ENCODE results near the gene NPW. TPM values are rescaled to one million over a fixed set of nuclear protein-coding genes. Genes with fewer than 3 reads are reported as not detected.

The NPW gene
- total and polyA plus RNA-seq, 9 of the 15 experiments (the other 6 are each of a cell fraction or from before 2014, with no cell fraction given), result 0.14 to 4.0 (median 2.6) TPM; not detected in 4

- no peak for TF ChIP-seq HEY1 (CRISPR knock-in tag; IDR thresholded peaks at IDR 0.05; ENCODE audit: borderline replicate concordance)
- TF ChIP-seq ATF4 (CRISPR knock-in tag; IDR thresholded peaks at IDR 0.05), result no peak
- TF ChIP-seq MLLT1 (IDR thresholded peaks at IDR 0.05), result no peak
- TF ChIP-seq, protein P1, sequence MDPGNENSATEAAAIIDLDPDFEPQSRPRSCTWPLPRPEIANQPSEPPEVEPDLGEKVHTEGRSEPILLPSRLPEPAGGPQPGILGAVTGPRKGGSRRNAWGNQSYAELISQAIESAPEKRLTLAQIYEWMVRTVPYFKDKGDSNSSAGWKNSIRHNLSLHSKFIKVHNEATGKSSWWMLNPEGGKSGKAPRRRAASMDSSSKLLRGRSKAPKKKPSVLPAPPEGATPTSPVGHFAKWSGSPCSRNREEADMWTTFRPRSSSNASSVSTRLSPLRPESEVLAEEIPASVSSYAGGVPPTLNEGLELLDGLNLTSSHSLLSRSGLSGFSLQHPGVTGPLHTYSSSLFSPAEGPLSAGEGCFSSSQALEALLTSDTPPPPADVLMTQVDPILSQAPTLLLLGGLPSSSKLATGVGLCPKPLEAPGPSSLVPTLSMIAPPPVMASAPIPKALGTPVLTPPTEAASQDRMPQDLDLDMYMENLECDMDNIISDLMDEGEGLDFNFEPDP (CRISPR knock-in tag; IDR thresholded peaks at IDR 0.05), result no peak
- no peak for TF ChIP-seq ZMIZ1 (IDR thresholded peaks at IDR 0.05; ENCODE audit: low read depth in 2 of 2, low read length in 2 of 2)
- no peak for TF ChIP-seq PTRF (tag; IDR thresholded peaks at IDR 0.05)
- no peak for TF ChIP-seq KLF1 (tag; IDR thresholded peaks at IDR 0.05)
- TF ChIP-seq, protein P2, sequence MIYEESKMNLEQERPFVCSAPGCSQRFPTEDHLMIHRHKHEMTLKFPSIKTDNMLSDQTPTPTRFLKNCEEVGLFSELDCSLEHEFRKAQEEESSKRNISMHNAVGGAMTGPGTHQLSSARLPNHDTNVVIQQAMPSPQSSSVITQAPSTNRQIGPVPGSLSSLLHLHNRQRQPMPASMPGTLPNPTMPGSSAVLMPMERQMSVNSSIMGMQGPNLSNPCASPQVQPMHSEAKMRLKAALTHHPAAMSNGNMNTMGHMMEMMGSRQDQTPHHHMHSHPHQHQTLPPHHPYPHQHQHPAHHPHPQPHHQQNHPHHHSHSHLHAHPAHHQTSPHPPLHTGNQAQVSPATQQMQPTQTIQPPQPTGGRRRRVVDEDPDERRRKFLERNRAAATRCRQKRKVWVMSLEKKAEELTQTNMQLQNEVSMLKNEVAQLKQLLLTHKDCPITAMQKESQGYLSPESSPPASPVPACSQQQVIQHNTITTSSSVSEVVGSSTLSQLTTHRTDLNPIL (CRISPR knock-in tag; IDR thresholded peaks at IDR 0.05), result no peak
- TF ChIP-seq MTA2 (IDR thresholded peaks at IDR 0.05; ENCODE audit: low read depth), result no peak
- TF ChIP-seq GATAD2B (IDR thresholded peaks at IDR 0.05; ENCODE audit: borderline replicate concordance), result peak; percentile 63; the same call in 1 of the 2 replicates
- TF ChIP-seq ZNF589 (CRISPR knock-in tag; IDR thresholded peaks at IDR 0.05; ENCODE audit: low read depth), result no peak
- TF ChIP-seq, protein P3, sequence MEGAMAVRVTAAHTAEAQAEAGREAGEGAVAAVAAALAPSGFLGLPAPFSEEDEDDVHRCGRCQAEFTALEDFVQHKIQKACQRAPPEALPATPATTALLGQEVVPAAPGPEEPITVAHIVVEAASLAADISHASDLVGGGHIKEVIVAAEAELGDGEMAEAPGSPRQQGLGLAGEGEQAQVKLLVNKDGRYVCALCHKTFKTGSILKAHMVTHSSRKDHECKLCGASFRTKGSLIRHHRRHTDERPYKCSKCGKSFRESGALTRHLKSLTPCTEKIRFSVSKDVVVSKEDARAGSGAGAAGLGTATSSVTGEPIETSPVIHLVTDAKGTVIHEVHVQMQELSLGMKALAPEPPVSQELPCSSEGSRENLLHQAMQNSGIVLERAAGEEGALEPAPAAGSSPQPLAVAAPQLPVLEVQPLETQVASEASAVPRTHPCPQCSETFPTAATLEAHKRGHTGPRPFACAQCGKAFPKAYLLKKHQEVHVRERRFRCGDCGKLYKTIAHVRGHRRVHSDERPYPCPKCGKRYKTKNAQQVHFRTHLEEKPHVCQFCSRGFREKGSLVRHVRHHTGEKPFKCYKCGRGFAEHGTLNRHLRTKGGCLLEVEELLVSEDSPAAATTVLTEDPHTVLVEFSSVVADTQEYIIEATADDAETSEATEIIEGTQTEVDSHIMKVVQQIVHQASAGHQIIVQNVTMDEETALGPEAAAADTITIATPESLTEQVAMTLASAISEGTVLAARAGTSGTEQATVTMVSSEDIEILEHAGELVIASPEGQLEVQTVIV (CRISPR knock-in tag; IDR thresholded peaks at IDR 0.05; ENCODE audit: borderline replicate concordance), result no peak
- TF ChIP-seq CBX8 (IDR thresholded peaks at IDR 0.05; ENCODE audit: borderline replicate concordance, extremely low read depth, low read depth, low read length, poor library complexity, severe bottlenecking), result no peak
These were observed 7.7 kb downstream of the NPW start (continued) for GRCh38 chr16:2027024-2028010.

Measured in K562 (cell line).